ENCODE measurements around the gene IFRD2. TPM values are rescaled to one million over a fixed set of nuclear protein-coding genes. Genes with fewer than 3 reads are reported as not detected.

IFRD2 gene
- total and polyA plus RNA-seq, 2 of the 13 experiments (the other 11 are each of a cell fraction or from before 2014, with no cell fraction given) = 32.8 to 96.1 TPM

GRCh38 chr3:50321336-50322114 is 29.3 kb upstream of the IFRD2 start (continued):
- TF ChIP-seq MEF2D (CRISPR knock-in tag; IDR thresholded peaks at IDR 0.05) (peak; percentile 60; the same call in 1 of the 2 replicates), THAP7 (CRISPR knock-in tag; IDR thresholded peaks at IDR 0.05) (no peak), ZNF746 (CRISPR knock-in tag; IDR thresholded peaks at IDR 0.05) (peak; percentile 74), EED (CRISPR knock-in tag; IDR thresholded peaks at IDR 0.05) (no peak), RELA (CRISPR knock-in tag; IDR thresholded peaks at IDR 0.05) (no peak), ARNT (IDR thresholded peaks at IDR 0.05) (no peak), MTA1 (CRISPR knock-in tag; IDR thresholded peaks at IDR 0.05; ENCODE audit: borderline replicate concordance) (no peak), EHMT2 (IDR thresholded peaks at IDR 0.05; ENCODE audit: borderline replicate concordance, low read depth, low read length) (no peak), ZEB1 (IDR thresholded peaks at IDR 0.05; ENCODE audit: insufficient replicate concordance, low read depth) (peak; percentile 50), HNRNPH1 (optimal IDR thresholded peaks at IDR 0.05; ENCODE audit: low read depth, low read length) (peak; percentile 31), CHD4 (IDR thresholded peaks at IDR 0.05; ENCODE audit: borderline replicate concordance, low read length) (no peak; the same call in 1 of the 2 replicates), ZNF761 (CRISPR knock-in tag; conservative IDR thresholded peaks at IDR 0.05) (0 out of 2 replicates have a peak, but pooled peaks have one; percentile 37), ZNF616 (CRISPR knock-in tag; IDR thresholded peaks at IDR 0.05; ENCODE audit: low read depth) (no peak; the same call in 1 of the 2 replicates), SMAD3 (CRISPR knock-in tag; IDR thresholded peaks at IDR 0.05) (peak; percentile 39; the same call in 1 of the 2 replicates), KLF6 (CRISPR knock-in tag; IDR thresholded peaks at IDR 0.05) (no peak), CENPX (CRISPR knock-in tag; IDR thresholded peaks at IDR 0.05) (no peak), ZNF446 (CRISPR knock-in tag; IDR thresholded peaks at IDR 0.05) (no peak), MBNL3 (CRISPR knock-in tag; conservative IDR thresholded peaks at IDR 0.05) (no peak), ERF (CRISPR knock-in tag; IDR thresholded peaks at IDR 0.05) (no peak; the same call in 1 of the 2 replicates), MTF1 (CRISPR knock-in tag; IDR thresholded peaks at IDR 0.05) (no peak), NR2C2 (CRISPR knock-in tag; IDR thresholded peaks at IDR 0.05; ENCODE audit: borderline replicate concordance) (no peak), ZNF747 (CRISPR knock-in tag; IDR thresholded peaks at IDR 0.05; ENCODE audit: borderline replicate concordance) (no peak)
- TF ChIP-seq, protein P1, sequence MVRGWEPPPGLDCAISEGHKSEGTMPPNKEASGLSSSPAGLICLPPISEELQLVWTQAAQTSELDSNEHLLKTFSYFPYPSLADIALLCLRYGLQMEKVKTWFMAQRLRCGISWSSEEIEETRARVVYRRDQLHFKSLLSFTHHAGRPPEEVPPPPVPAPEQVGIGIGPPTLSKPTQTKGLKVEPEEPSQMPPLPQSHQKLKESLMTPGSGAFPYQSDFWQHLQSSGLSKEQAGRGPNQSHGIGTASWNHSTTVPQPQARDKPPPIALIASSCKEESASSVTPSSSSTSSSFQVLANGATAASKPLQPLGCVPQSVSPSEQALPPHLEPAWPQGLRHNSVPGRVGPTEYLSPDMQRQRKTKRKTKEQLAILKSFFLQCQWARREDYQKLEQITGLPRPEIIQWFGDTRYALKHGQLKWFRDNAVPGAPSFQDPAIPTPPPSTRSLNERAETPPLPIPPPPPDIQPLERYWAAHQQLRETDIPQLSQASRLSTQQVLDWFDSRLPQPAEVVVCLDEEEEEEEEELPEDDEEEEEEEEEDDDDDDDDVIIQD (CRISPR knock-in tag; IDR thresholded peaks at IDR 0.05; ENCODE audit: low read depth) = no peak
- TF ChIP-seq, protein P2, sequence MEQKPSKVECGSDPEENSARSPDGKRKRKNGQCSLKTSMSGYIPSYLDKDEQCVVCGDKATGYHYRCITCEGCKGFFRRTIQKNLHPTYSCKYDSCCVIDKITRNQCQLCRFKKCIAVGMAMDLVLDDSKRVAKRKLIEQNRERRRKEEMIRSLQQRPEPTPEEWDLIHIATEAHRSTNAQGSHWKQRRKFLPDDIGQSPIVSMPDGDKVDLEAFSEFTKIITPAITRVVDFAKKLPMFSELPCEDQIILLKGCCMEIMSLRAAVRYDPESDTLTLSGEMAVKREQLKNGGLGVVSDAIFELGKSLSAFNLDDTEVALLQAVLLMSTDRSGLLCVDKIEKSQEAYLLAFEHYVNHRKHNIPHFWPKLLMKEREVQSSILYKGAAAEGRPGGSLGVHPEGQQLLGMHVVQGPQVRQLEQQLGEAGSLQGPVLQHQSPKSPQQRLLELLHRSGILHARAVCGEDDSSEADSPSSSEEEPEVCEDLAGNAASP (CRISPR knock-in tag; IDR thresholded peaks at IDR 0.05; ENCODE audit: borderline replicate concordance) = peak; percentile 92; the same call in 1 of the 2 replicates
- TF ChIP-seq, protein P3, sequence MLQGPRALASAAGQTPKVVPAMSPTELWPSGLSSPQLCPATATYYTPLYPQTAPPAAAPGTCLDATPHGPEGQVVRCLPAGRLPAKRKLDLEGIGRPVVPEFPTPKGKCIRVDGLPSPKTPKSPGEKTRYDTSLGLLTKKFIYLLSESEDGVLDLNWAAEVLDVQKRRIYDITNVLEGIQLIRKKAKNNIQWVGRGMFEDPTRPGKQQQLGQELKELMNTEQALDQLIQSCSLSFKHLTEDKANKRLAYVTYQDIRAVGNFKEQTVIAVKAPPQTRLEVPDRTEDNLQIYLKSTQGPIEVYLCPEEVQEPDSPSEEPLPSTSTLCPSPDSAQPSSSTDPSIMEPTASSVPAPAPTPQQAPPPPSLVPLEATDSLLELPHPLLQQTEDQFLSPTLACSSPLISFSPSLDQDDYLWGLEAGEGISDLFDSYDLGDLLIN (CRISPR knock-in tag; IDR thresholded peaks at IDR 0.05; ENCODE audit: borderline replicate concordance) = peak; percentile 75

All from HepG2 (cell line).